Gastroesophageal sphincter (tissue), 4 donors: Measurements from ENCODE around the gene CD6. TPM values are rescaled to one million over a fixed set of nuclear protein-coding genes. Genes with fewer than 3 reads are reported as not detected.

ENCODE experiments used
- ATAC-seq: fragments of 150-250 bp; one replicate; pipeline ENCODE4 v1.9.1; 2016; ENCODE audit warnings: mild to moderate bottlenecking, moderate library complexity
- H3K27ac ChIP-seq, 4 donors: fragments of 200-600 bp; sonication (generic) in 3 of 4; 1 replicate in 3 of 4; 2 replicates in 1 of 4; pipeline ENCODE4 v1.5.1; 2016 to 2019
- H3K27me3 ChIP-seq: fragments of 200-600 bp; sonication (generic); one replicate; pipeline ENCODE4 v1.5.1; 2019
- H3K36me3 ChIP-seq, 2 donors: fragments of 200-600 bp; sonication (generic); one replicate each; pipeline ENCODE4 v1.5.1; 2019; ENCODE audit warnings: control low read depth in 1 of 2
- H3K4me1 ChIP-seq, 3 donors: fragments of 200-600 bp; sonication (generic); 1 replicate in 2 of 3; 2 replicates in 1 of 3; pipeline ENCODE4 v1.5.1; 2016 to 2019; ENCODE audit warnings: control low read depth in 2 of 3
- H3K4me3 ChIP-seq, 2 donors: fragments of 200-600 bp; sonication (generic); one replicate each; pipeline ENCODE4 v1.5.1; 2019; ENCODE audit warnings: mild to moderate bottlenecking in 1 of 2, moderate library complexity in 1 of 2
- H3K9me3 ChIP-seq, 3 donors: fragments of 200-600 bp; sonication (generic); one replicate each; pipeline ENCODE4 v1.5.1; 2017 to 2019; ENCODE audit warnings: control low read depth in 2 of 3
- EP300 ChIP-seq: sonication (generic); formaldehyde crosslinking; IDR thresholded peaks from one replicate; pipeline ENCODE4 v1.6.1; 2017; ENCODE audit warnings: antibody characterized with exemption, mild to moderate bottlenecking
- POLR2A ChIP-seq, 2 donors: fragments of 450-650 bp; IDR thresholded peaks; one replicate each; pipeline ENCODE4 v1.6.1; 2017; ENCODE audit warnings: antibody characterized with exemption in 2 of 2, mild to moderate bottlenecking in 2 of 2, moderate library complexity in 1 of 2
- POLR2AphosphoS5 ChIP-seq: sonication (generic); formaldehyde crosslinking; IDR thresholded peaks from one replicate; pipeline ENCODE4 v1.6.1; 2017; ENCODE audit warnings: antibody characterized with exemption
- WGBS, 2 donors: methylation state at CpG; one replicate each; pipeline ENCODE4 v1.1.5; 2018; ENCODE audit warnings: low coverage in 1 of 2; 5-methylcytosine and 5-hydroxymethylcytosine counted together
- total RNA-seq, 4 donors: library from RNA; depleted of rRNA; stranded (reverse); fragments of >200 nt; gene quantifications; one replicate each; pipeline ENCODE4 v1.1.0, GENCODE V29; 2016
- TF ChIP-seq, protein P1 (sequence below), 4 experiments: fragments of 200-600 bp in 2 of 4; fragments of 450-650 bp in 2 of 4; sonication (generic) in 1 of 4; IDR thresholded peaks; one replicate each; pipeline ENCODE4 v1.5.1; 2017 to 2019; ENCODE audit warnings: antibody characterized with exemption in 4 of 4, mild to moderate bottlenecking in 2 of 4, moderate library complexity in 2 of 4

The CD6 gene
- total RNA-seq, 4 donors from 2014 or later = 0.15 to 2.7 (median 0.35) TPM; not detected in 1

DNA sequence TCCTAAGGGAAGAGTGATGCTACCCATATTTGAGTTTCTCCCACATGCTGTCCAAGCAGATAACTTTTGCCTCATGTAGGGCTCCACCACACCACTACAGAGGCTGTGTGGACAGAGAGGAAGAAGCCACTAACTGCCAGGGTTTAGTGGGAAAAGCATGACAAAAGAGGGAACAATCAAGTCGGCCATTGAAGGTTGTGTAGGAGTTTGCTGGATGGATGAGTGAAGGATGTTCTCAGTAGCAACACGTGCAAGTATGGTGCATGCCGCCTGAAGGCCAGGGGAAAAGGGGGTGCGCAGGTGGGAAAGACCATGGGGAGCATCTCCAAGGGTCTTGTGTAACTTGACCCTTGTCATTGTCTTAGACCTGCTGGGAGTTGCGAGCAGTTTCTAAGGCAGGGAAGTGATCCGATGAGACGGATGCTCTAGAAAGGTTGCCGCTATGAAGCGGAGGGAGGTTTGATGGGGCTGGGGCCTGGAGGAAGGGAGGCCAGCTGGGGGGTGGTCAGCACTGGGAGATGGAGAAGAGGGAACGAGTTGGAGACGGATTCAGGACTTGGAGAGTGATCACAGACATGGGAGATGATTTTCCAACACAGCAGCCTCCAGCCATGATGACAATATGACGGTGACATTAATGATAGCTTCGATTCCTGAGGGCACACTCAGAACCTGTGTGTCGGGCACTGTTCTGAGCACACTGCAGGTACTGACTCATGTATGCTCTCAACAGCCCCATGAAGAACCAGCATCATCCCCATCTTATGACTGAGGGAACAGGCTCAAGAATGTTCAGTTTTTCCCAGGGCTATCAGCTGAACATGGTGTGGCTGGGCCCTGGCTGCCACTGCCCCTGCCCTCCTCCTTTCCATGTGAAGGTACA is 53.7 kb downstream of the CD6 start:
- ATAC-seq = no peak
- 84 to 95% methylated on average over 6 to 13 of the region's 14 CpGs for WGBS, 2 donors
- H3K27ac ChIP-seq = no peak overlapping the region
- H3K4me1 ChIP-seq = peaks cover 0 to 16% (median 4%) of the 10 kb centered on the region in 3 donors
- TF ChIP-seq POLR2AphosphoS5 (no peak), EP300 (no peak), POLR2A (IDR thresholded peaks at IDR 0.05) (no peak)
- TF ChIP-seq, protein P1, sequence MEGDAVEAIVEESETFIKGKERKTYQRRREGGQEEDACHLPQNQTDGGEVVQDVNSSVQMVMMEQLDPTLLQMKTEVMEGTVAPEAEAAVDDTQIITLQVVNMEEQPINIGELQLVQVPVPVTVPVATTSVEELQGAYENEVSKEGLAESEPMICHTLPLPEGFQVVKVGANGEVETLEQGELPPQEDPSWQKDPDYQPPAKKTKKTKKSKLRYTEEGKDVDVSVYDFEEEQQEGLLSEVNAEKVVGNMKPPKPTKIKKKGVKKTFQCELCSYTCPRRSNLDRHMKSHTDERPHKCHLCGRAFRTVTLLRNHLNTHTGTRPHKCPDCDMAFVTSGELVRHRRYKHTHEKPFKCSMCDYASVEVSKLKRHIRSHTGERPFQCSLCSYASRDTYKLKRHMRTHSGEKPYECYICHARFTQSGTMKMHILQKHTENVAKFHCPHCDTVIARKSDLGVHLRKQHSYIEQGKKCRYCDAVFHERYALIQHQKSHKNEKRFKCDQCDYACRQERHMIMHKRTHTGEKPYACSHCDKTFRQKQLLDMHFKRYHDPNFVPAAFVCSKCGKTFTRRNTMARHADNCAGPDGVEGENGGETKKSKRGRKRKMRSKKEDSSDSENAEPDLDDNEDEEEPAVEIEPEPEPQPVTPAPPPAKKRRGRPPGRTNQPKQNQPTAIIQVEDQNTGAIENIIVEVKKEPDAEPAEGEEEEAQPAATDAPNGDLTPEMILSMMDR (IDR thresholded peaks at IDR 0.05) = no peak
- no peaks in the 10 kb centered on the region for H3K9me3 ChIP-seq
- peaks cover 14% of the 10 kb centered on the region for H3K27me3 ChIP-seq
- H3K36me3 ChIP-seq = no peaks in the 10 kb centered on the region
- H3K4me3 ChIP-seq = no peak overlapping the region

DNA sequence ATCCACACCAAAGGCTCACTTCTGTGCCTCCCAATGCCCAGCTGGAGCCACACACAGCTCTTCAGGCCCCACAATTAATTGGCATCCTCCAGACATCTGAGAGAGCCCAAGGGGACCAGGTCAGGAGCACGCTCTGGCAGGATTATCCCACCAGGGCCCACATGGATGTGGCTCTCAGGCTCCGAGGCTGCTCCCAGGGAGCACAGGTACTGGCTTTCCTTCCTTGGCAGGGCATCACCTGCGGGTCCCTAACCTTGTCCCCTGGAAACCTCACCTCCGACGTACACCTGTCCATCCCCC is 54.3 kb downstream of the CD6 start:
- 33 to 90% methylated on average over 1 to 2 of the region's 5 CpGs for WGBS, 2 donors
- TF ChIP-seq, protein P1 (IDR thresholded peaks at IDR 0.05) = no peak
- TF ChIP-seq POLR2A (IDR thresholded peaks at IDR 0.05) = no peak
- no peak for ATAC-seq

DNA sequence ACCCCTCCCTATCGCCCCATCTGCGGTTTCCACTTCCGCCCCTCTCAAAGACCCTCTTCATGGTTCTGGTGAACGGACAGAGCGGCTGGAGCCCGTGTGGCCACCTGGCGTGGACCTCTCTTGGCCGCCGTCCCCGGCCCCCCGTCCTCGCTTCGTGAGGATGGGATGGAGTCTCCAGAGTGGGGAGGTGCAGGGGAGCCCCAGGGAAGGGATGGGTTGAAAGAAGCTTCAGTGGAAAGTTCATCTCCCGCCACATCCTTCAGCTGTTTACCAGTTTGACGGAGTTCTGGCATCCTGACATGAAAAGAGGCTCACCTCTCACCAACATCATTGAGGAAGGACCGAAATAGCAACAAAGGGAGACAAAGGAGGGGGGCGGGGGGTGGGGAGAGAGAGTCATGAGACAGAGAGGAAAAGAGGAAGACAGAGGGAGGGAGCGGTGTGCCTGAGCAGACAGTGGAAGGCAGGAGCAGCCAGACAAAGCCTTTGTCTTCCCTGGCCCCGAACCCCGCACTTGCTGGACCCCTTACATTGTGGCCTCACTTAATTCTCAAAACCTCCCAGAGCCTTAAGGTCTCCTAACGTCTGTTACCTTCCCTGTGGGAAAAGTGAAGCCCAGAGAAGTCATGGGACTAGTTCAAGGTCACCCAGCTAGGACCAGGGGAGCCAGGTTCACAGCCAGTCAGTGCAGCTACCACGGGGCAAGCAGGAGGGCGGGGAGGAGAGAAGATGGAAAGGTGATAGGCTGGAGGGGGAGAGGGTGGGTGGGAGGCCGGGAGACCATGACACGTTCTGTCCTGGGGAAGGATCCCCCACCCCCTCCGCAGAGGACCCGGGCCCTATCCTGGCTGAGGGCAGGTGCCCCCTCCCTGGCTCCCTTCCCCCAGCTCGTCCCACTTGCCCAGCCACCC is 54.9 kb downstream of the CD6 start:
- H3K4me1 ChIP-seq = peaks cover 0 to 16% (median 4%) of the 10 kb centered on the region in 3 donors
- TF ChIP-seq POLR2AphosphoS5 (no peak), EP300 (no peak)
- TF ChIP-seq, protein P1 (IDR thresholded peaks at IDR 0.05) = no peak
- peak overlapping the region in 2 of 4 donors; percentile 21 to 29 for H3K27ac ChIP-seq
- peaks cover 2% of the 10 kb centered on the region for H3K27me3 ChIP-seq
- WGBS, 2 donors = 47 to 50% methylated on average over 6 to 13 of the region's 28 CpGs
- peak; percentile 5 for ATAC-seq
- no peak overlapping the region for H3K4me3 ChIP-seq
- H3K9me3 ChIP-seq = no peaks in the 10 kb centered on the region
- H3K36me3 ChIP-seq = no peaks in the 10 kb centered on the region

More for the DNA sequence above, 54.3 kb downstream of the CD6 start:
- H3K4me3 ChIP-seq = no peak overlapping the region
- H3K27ac ChIP-seq = no peak overlapping the region
- peaks cover 0 to 16% (median 4%) of the 10 kb centered on the region in 3 donors for H3K4me1 ChIP-seq
- H3K9me3 ChIP-seq = no peaks in the 10 kb centered on the region
- peaks cover 8% of the 10 kb centered on the region for H3K27me3 ChIP-seq
- H3K36me3 ChIP-seq = no peaks in the 10 kb centered on the region

DNA sequence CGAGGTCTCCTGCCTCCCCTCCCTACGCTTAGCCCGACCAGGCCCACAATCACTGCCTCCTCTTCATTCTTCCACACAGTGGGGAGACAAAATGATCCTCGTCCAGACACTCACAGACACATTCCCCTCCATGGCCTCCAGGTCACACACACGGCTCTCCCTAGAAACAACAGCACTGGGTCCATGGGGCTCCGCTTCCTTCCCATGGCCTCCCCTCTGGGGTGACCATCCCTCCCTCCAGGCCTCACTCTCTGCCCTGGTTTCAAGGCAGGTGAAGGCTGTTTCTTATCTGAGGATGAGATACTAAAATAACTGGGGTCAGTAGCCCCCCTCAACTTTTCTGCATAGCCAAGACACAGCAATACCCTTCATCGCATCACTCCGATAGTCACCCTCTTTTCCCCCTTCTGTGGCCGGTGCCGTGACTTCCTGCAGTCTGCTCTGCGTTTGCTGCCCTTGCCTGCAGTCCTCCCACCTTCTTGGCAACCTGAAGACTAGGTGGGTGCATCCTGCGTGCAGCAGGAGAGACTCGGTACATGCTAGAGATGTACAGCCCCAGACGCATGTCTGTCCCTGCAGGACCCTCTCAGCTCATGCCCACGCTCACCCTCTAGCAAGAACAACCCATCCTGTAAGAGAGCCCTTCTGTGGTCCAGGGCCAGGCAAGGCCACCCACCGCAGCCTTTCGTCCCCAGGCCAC is 55.8 kb downstream of the CD6 start:
- 80 to 85% methylated on average over 11 to 12 of the region's 17 CpGs for WGBS, 2 donors
- Histone ChIP-seq H3K27me3 (no peaks in the 10 kb centered on the region), H3K4me1 (peaks cover 0 to 16% (median 4%) of the 10 kb centered on the region in 3 donors), H3K36me3 (no peaks in the 10 kb centered on the region), H3K27ac (no peak overlapping the region), H3K4me3 (no peak overlapping the region), H3K9me3 (no peaks in the 10 kb centered on the region)
- TF ChIP-seq EP300 (no peak), POLR2AphosphoS5 (no peak), POLR2A (IDR thresholded peaks at IDR 0.05) (no peak)
- TF ChIP-seq, protein P1 (IDR thresholded peaks at IDR 0.05) = no peak
- no peak for ATAC-seq
